ENCODE results near the gene SDK1.
"Not testable (repeated sequence)": the region's sequence is repeated elsewhere in the genome, so short reads cannot be mapped to it uniquely, and the experiment has no call there.

SDK1 gene

DNA sequence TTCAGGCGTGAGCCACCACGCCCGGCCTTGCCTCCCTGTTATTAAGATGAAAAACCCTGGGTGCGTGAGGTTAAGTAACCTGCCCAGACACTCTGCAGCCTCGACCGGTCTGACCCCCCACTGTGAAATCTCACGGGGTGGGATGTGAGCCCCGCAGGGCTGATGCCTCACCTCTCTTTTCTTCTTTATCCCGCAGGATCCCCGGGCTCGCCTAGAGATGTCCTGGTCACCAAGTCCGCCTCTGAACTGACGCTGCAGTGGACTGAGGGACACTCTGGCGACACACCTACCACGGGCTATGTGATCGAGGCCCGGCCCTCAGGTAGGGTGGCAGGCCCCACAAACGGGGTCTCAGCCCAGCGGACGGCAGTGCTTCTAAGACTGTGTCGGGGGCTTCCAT, 920.0 kb downstream of the SDK1 start:
- no peak for DNase-seq

DNA sequence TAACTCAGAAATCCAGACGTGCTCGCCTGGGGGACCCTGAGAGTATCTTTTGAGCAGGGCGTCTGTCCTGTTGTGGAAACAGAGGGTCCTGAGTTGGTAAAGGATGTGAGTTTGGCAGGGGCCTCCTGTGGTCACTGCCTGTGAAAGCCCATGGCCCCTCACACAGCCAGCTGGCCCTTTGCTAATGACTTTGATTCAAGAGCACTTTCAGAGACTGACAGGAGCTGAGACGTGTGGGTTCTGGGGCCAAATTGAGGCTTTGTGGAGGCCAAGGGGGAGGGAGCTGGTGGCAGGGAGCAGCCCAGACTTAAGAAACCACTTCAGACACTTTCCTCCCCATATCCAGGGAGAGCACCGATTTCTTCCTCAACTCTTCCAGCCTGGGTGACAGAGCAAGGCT, 921.6 kb downstream of the SDK1 start:
- DNase-seq = no peak

- DNase-seq = no peak
Measured at GRCh38 chr7:4225361-4225771, 924.3 kb downstream of the SDK1 start.

DNA sequence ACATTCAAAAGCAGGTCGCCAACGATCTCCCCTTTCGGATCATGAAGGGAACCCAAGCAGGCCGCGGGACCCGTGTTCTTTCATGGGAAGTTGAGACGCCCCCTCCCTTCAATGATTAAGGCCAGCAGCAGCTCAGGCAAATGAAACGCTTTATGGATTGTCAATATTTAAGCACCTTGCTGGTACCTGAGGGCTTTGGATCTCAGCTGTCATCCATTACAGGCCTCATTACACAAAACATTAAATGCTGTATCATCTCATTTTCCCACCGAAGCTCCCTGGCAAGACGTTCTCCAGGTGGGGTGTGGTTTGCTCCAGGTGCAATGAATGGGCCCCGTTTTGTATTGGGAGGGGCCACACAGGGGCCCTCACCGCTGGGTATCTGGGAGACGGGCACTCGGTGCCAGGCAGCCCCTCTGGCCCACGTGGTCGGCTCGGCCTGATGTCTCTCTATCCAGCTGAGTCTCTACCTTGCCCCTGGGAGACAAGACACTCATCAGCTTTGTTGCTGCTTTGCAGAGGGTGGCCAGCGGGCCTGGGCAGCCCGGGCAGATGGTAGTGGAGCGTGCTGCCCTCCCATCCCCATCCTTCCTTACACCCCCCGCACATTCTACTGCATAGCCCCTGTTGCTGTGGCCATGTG, 925.0 kb downstream of the SDK1 start:
- DNase-seq = no peak

- DNase-seq = peak; percentile 29
Measured at GRCh38 chr7:4226524-4226882, 925.5 kb downstream of the SDK1 start.

DNA sequence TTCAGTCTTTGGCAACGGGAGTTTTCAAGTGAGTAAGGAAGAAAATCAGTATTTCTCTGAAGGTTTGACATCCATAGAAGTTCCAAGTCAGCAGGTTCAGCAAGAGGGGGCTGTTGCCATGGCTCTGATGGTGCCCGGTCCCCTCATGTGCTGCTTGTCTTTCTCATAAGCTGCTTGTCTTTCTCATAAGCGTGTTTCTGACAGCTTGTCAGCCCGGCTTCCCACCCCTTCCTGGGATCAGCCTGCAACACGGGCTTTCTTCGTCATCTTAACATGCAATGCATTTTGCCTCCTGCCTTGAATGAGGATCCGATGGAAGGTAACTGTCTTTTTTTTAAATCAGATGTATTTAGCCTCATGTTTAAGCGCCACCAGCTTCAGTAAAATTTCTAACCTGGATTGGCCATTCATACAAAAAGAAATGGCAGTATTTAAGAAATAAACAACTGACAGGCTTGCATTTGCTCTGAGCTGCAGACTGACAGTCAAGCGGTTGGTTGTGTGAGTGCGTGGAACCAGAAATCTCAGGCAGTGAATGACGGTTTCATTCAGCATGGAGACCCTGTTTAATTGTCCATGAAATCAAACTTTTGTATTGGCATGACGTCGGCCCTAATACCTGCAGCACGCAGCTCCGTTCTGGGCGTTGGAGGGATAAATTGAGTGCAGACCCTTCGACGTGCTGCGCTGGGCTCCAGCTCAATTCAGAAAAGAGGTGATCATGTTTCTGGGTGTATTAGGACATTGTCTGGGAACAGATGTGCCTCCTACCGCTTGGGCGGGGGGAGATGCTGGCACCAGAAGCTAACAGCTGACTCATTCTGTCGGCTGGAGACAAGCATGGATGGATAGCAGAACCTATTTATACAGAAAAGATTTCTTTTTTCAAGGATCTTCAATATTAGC, 926.3 kb downstream of the SDK1 start:
- no peak for DNase-seq

- no peak for DNase-seq
Measured at GRCh38 chr7:4230352-4230751, 929.3 kb downstream of the SDK1 start.

DNA sequence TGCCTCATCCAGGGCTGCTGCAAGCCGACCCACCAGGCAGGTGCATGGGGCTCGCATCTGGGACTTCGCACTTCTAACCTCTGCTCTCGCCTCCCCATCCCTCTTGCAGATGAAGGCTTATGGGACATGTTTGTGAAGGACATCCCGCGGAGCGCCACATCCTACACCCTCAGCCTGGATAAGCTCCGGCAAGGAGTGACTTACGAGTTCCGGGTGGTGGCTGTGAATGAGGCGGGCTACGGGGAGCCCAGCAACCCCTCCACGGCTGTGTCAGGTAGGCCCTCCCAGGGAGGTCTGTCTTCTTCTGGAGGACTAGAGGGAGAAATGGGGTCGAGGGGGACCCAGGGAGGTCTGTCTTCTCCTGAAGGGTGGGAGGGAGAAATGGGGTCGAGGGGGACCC, 932.1 kb downstream of the SDK1 start:
- DNase-seq = no peak

- DNase-seq = no peak
Measured at GRCh38 chr7:4233621-4234497, 932.8 kb downstream of the SDK1 start.

- no peak for DNase-seq
Measured at GRCh38 chr7:4234498-4234855, 933.4 kb downstream of the SDK1 start.

DNA sequence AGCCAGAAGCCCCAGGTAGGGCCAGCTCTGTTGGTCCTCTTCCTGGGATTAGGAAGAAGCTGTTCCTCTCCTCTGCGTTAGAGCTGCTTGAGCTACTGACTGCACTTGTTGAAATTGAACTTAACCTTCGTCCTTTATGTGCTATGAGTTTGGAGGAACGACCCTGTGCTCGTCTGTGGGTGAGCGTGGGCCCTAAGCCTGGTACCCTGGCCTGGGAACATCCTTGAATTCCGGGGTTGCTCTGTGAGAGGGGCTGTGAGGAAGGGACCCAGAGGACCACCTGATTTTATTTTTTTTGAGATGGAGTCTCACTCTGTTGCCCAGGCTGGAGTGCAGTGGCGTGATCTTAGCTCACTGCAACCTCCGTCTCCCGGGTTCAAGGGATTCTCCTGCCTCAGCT, 933.8 kb downstream of the SDK1 start:
- no peak for DNase-seq

DNA sequence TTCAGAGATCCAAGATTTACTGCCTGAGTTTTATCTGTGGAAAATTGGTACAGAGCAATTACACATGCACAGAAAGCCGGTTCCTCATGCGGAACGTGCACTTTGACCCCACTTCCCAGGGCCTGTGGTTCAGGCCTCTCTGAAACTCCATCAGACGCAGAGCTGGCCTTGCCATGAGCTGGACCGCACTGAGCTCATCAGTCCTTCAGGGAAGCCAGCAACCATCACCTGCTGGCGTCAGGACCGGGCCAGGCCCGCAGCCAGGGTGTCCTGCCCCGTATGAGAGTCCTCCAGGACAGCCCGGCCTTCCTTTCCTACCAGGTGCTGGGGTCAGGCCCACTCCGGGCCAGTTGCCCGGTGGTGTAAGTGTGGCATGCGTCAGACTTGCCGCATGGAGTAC, 934.5 kb downstream of the SDK1 start:
- no peak for DNase-seq

DNA sequence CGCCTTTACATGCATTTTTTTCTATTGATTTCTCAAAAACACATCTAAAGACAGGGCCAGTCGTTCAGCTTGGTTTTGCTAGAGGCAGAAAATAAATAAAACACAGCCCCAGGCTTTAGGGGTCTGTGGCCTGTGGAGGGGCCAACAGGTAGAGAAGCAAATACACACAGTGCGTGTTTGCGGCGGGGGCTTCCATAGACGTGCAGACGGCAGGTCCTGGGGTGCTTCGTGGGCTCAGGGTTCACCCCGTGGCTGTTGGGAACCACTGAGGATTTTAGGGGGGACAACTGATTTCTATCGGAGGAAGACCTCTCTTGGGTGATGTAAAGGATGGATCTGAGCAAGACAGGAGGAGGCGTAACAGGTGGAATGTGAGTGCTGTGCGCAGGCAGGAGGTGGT, 935.3 kb downstream of the SDK1 start:
- no peak for DNase-seq

GRCh38 chr7:4236873-4237272, 935.8 kb downstream of the SDK1 start:
- not testable (repeated sequence) for DNase-seq

GRCh38 chr7:4237296-4238235, 936.5 kb downstream of the SDK1 start:
- no peak for DNase-seq

DNA sequence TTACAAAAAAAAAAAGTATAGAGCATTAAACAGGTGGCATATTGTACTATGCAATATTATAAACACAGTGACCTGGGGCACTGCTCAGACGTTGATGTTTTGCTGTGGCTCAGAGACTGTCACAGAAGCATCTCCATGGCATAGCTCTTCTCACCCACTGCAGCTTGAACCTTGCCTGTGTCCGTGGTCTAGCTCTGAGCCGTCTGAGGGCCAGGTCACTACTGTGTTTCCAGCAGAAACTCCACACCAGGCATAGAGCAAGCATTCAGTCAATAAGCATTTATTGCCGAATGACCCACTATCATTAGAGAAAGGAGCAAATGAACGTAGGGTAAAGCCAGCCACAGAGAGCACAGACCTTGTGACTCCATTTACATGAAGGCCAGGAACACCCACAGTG, 937.8 kb downstream of the SDK1 start:
- no peak for DNase-seq

DNA sequence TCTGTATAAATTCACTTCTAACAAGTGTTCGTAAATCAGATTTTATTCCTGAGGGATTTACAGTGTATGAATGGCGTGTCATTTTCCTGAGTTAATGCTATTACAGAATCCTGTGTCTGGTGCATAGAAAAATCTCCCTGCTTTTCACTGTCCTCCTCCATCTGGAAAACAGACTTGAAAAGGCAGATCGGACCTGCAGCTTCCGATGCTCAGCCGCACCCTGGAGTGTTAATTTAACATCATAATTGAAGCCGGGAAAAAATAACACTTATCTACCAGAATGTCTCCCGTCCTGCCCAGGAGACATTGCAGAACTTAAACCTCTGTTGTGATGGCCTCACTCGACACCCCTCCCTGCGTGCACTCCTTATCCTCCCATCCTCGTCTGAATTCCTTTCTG, 939.0 kb downstream of the SDK1 start:
- no peak for DNase-seq

DNA sequence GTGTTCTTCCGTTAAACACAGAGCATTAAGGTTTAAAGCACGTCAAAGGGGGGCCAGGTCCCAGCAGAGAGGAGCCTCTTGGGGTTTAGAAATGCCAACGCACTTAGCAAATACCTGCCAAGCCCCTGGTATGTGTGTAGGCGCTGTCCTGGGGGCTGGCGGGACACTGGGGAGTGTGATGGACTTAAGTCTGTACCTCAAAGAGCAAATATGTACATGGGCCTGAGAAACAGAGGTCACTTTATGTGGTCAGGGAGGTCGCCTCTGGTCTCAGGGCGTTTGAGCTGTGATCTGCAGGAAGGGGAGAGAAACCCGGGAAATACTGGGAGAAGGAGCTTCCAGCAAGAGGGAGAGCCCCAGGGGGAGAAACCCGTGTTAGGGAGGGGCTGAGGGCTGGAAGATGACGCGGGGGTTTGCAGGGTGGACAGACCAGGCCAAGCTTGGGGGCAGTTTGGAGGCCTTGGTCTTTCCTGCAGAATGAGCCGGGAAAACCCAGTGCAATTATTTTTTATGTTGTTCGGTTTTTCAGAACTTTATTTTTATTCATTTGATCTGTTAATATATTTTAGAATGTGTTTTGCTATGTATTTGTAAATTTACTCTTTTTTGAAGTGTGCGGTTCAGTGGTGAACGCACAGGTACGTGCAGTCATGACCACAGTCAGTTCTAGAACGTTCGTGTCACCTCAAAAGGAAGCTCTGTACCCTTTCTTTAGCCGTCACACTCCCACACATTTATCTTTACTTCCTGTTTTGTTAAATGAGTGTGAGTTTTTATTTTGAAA, 939.7 kb downstream of the SDK1 start:
- DNase-seq = no peak

GRCh38 chr7:4241304-4241612, 940.2 kb downstream of the SDK1 start:
- DNase-seq = no peak

DNA sequence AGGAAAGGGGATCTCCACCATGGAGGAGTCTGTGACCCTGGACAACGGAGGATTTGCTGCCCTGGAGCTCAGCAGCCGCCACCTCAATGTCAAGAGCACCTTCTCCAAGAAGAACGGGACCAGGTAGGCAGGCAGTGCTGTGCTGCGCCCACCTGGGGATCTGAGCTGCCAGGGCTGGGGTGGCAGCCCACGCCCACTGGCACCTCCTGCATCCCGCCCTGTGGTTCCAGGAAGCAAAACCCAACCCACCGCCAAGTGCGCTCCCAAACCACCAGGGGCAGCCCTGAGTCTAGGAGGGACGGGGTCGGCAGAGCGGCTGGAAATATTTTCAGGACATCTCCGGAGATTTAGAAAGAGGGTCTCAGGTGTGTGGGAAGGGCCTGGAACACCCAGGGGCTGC, 940.7 kb downstream of the SDK1 start:
- DNase-seq = no peak

DNA sequence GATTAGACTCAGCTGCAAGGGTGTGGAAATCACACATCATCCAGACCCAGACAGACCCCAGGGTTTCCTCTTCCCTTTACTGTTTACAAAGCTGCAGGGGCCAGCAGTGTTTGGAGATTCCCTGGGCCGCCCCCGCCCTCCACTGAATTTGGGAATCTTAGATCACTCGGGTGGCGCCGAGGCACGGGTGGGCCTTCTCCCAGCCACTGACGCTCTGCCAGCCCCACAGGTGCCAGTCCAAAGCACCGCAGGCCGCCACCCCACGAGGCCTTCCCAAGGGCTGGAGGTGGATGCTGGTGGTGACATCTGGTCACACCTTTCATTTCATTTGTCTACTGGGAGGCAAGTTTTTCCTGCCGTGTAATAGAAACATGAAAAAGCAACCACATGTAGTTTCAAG, 941.7 kb downstream of the SDK1 start:
- no peak for DNase-seq

DNA sequence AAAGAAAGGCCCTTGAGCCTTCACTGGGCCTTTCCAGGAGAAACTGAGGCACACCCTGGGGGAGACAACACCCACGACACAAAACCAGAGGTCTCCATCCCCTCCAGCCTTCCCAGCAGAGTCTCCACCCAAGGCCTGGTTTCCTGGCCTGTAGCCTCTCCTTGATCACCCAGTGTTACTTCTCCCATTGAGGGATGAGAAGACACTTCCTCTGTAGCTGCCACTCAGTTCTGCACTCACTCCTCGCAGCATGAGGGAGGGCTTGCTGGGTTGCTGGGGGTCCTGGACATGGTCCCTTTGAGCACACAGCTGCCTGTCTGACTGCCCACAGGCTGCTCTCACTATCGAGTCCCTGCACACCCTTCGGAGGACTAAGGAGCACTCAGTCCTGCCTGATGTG, 943.0 kb downstream of the SDK1 start:
- no peak for DNase-seq

Measured in NCI-H526 treated with DMSO at 0.1 percent for 48 hours (cell line).